SK-N-SH (cell line): Measurements from ENCODE around the gene OSBP.

Experiments used
- EZH2phosphoT487 ChIP-seq: fragments of 200-600 bp; sonication (generic); IDR thresholded peaks from 2 replicates; pipeline ENCODE4 v1.6.1; 2017; ENCODE audit warnings: low read depth, mixed run types, mild to moderate bottlenecking, antibody characterized with exemption, moderate library complexity, borderline replicate concordance
- GATA2 ChIP-seq: sonication (generic); formaldehyde crosslinking; IDR thresholded peaks from 2 replicates; pipeline ENCODE4 v1.5.0; 2020; ENCODE audit warnings: mild to moderate bottlenecking, missing genetic modification reagents
- NRF1 ChIP-seq: IDR thresholded peaks from 2 replicates; pipeline ENCODE4 v1.6.1; 2012; ENCODE audit warnings: low read depth, mild to moderate bottlenecking, low read length
- TF ChIP-seq, protein P1 (sequence below): fragments of 200-600 bp; sonication (generic); IDR thresholded peaks from 2 replicates; pipeline ENCODE4 v1.6.1; 2017; ENCODE audit warnings: antibody characterized with exemption, mild to moderate bottlenecking, moderate library complexity
- TF ChIP-seq, protein P2 (sequence below): IDR thresholded peaks from 2 replicates; pipeline ENCODE4 v1.6.1; 2012; ENCODE audit warnings: mild to moderate bottlenecking, low read depth, low read length, moderate library complexity
- TF ChIP-seq, protein P3 (sequence below): IDR thresholded peaks from 2 replicates; pipeline ENCODE4 v1.4.0; 2012; ENCODE audit warnings: low read depth
- TF ChIP-seq, protein P4 (sequence below): IDR thresholded peaks from 2 replicates; pipeline ENCODE4 v1.4.0; 2012; ENCODE audit warnings: low read depth, borderline replicate concordance

DNA sequence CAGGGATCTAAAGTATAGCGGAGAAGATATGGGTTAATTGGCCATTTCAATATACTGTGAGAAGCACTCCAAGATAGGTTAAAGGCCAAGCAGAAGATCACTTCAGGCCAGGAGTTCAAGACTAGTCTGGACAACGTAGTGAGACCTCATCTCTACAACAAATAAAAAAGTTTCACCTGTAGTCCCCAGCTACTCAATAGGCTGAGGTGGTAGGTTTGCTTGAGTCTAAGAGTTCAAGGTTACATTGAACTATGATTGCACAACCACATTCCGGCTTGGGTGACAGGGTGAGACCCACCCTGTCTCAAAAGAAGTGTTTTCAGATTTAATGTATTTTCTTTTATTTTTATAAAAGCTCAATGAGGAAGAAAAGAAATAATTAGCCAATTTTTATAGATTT is 27.8 kb upstream of the OSBP start:
- TF ChIP-seq, protein P1, sequence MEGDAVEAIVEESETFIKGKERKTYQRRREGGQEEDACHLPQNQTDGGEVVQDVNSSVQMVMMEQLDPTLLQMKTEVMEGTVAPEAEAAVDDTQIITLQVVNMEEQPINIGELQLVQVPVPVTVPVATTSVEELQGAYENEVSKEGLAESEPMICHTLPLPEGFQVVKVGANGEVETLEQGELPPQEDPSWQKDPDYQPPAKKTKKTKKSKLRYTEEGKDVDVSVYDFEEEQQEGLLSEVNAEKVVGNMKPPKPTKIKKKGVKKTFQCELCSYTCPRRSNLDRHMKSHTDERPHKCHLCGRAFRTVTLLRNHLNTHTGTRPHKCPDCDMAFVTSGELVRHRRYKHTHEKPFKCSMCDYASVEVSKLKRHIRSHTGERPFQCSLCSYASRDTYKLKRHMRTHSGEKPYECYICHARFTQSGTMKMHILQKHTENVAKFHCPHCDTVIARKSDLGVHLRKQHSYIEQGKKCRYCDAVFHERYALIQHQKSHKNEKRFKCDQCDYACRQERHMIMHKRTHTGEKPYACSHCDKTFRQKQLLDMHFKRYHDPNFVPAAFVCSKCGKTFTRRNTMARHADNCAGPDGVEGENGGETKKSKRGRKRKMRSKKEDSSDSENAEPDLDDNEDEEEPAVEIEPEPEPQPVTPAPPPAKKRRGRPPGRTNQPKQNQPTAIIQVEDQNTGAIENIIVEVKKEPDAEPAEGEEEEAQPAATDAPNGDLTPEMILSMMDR, result no peak
- TF ChIP-seq GATA2 (CRISPR knock-in tag) (no peak), NRF1 (no peak), EZH2phosphoT487 (no peak)
- TF ChIP-seq, protein P2, sequence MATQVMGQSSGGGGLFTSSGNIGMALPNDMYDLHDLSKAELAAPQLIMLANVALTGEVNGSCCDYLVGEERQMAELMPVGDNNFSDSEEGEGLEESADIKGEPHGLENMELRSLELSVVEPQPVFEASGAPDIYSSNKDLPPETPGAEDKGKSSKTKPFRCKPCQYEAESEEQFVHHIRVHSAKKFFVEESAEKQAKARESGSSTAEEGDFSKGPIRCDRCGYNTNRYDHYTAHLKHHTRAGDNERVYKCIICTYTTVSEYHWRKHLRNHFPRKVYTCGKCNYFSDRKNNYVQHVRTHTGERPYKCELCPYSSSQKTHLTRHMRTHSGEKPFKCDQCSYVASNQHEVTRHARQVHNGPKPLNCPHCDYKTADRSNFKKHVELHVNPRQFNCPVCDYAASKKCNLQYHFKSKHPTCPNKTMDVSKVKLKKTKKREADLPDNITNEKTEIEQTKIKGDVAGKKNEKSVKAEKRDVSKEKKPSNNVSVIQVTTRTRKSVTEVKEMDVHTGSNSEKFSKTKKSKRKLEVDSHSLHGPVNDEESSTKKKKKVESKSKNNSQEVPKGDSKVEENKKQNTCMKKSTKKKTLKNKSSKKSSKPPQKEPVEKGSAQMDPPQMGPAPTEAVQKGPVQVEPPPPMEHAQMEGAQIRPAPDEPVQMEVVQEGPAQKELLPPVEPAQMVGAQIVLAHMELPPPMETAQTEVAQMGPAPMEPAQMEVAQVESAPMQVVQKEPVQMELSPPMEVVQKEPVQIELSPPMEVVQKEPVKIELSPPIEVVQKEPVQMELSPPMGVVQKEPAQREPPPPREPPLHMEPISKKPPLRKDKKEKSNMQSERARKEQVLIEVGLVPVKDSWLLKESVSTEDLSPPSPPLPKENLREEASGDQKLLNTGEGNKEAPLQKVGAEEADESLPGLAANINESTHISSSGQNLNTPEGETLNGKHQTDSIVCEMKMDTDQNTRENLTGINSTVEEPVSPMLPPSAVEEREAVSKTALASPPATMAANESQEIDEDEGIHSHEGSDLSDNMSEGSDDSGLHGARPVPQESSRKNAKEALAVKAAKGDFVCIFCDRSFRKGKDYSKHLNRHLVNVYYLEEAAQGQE, result no peak
- TF ChIP-seq, protein P3, sequence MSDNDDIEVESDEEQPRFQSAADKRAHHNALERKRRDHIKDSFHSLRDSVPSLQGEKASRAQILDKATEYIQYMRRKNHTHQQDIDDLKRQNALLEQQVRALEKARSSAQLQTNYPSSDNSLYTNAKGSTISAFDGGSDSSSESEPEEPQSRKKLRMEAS, result no peak
- TF ChIP-seq, protein P4, sequence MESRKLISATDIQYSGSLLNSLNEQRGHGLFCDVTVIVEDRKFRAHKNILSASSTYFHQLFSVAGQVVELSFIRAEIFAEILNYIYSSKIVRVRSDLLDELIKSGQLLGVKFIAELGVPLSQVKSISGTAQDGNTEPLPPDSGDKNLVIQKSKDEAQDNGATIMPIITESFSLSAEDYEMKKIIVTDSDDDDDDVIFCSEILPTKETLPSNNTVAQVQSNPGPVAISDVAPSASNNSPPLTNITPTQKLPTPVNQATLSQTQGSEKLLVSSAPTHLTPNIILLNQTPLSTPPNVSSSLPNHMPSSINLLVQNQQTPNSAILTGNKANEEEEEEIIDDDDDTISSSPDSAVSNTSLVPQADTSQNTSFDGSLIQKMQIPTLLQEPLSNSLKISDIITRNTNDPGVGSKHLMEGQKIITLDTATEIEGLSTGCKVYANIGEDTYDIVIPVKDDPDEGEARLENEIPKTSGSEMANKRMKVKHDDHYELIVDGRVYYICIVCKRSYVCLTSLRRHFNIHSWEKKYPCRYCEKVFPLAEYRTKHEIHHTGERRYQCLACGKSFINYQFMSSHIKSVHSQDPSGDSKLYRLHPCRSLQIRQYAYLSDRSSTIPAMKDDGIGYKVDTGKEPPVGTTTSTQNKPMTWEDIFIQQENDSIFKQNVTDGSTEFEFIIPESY, result no peak
